RWPE2 (cell line): Measurements from ENCODE around the gene USP31.

Source experiments
- ATAC-seq: fragments of 200-7000 bp; cut with Tn5 transposase; 3 replicates; pipeline ENCODE4 v1.9.1; 2021; ENCODE audit warnings: low read depth
- DNase-seq: peaks from one replicate; pipeline ENCODE4 v3.0.0-alpha.2; 2020; ENCODE audit warnings: low spot score
- H3K27ac ChIP-seq: fragments of 450-650 bp; 2 replicates; pipeline ENCODE4 v1.5.1; 2017; ENCODE audit warnings: mild to moderate bottlenecking; ENCODE audit not compliant: poor library complexity, severe bottlenecking
- H3K27me3 ChIP-seq: fragments of 250-450 bp; sonication (Bioruptor Pico); 2 replicates; pipeline ENCODE4 v1.5.1; 2021; ENCODE audit warnings: mild to moderate bottlenecking, moderate library complexity; ENCODE audit not compliant: insufficient read depth, poor library complexity, severe bottlenecking
- H3K36me3 ChIP-seq: fragments of 250-450 bp; sonication (Bioruptor Pico); 2 replicates; pipeline ENCODE4 v1.5.1; 2020; ENCODE audit warnings: low read depth, mild to moderate bottlenecking, moderate library complexity
- H3K4me1 ChIP-seq: fragments of 250-450 bp; sonication (Bioruptor Pico); 2 replicates; pipeline ENCODE4 v1.5.1; 2021; ENCODE audit warnings: mild to moderate bottlenecking, moderate library complexity; ENCODE audit not compliant: insufficient read depth, poor library complexity, severe bottlenecking
- H3K4me3 ChIP-seq: fragments of 250-450 bp; sonication (Bioruptor Pico); 2 replicates; pipeline ENCODE4 v1.5.1; 2021; ENCODE audit warnings: mild to moderate bottlenecking, moderate library complexity; ENCODE audit not compliant: severe bottlenecking
- H3K9me3 ChIP-seq: fragments of 250-450 bp; sonication (Bioruptor Pico); 2 replicates; pipeline ENCODE4 v1.5.1; 2021; ENCODE audit warnings: mild to moderate bottlenecking, moderate library complexity; ENCODE audit not compliant: severe bottlenecking
- CTCF ChIP-seq: fragments of 450-650 bp; IDR thresholded peaks from one replicate; pipeline ENCODE4 v1.5.1; 2017; ENCODE audit warnings: mild to moderate bottlenecking, moderate library complexity; ENCODE audit not compliant: poor library complexity, severe bottlenecking

Gene USP31

GRCh38 chr16:23061669-23062068 is 87.6 kb downstream of the USP31 start:
- Histone ChIP-seq H3K36me3 (peaks cover 9% of the 10 kb centered on the region), H3K4me1 (no peaks in the 10 kb centered on the region), H3K27me3 (no peaks in the 10 kb centered on the region), H3K4me3 (no peak overlapping the region), H3K9me3 (no peaks in the 10 kb centered on the region), H3K27ac (no peak overlapping the region)
- DNase-seq: no peak
- peak; percentile 20; the same call in 2 of the 3 replicates for ATAC-seq
- no peak for TF ChIP-seq CTCF

GRCh38 chr16:23060458-23061320 is 88.6 kb downstream of the USP31 start:
- Histone ChIP-seq H3K4me3 (no peak overlapping the region), H3K9me3 (no peaks in the 10 kb centered on the region), H3K27me3 (no peaks in the 10 kb centered on the region), H3K27ac (no peak overlapping the region), H3K4me1 (no peaks in the 10 kb centered on the region), H3K36me3 (peaks cover 1% of the 10 kb centered on the region; the same call in 1 of the 2 replicates)
- ATAC-seq: peak; percentile 82
- DNase-seq: no peak
- peak; percentile 90 for TF ChIP-seq CTCF

- no peak overlapping the region for H3K4me3 ChIP-seq
- no peaks in the 10 kb centered on the region for H3K27me3 ChIP-seq
- H3K36me3 ChIP-seq: no peaks in the 10 kb centered on the region; the same call in 1 of the 2 replicates
- no peak overlapping the region for H3K27ac ChIP-seq
- ATAC-seq (no peak), DNase-seq (no peak)
- no peaks in the 10 kb centered on the region for H3K9me3 ChIP-seq
- TF ChIP-seq CTCF: no peak
- no peaks in the 10 kb centered on the region for H3K4me1 ChIP-seq
Measured at GRCh38 chr16:23059433-23059832, 89.8 kb downstream of the USP31 start.

- no peak for TF ChIP-seq CTCF
- no peak for ATAC-seq
Measured at GRCh38 chr16:23058576-23058975, 90.7 kb downstream of the USP31 start.

More at GRCh38 chr16:23058576-23058975, 90.7 kb downstream of the USP31 start:
- Histone ChIP-seq H3K27me3 (no peaks in the 10 kb centered on the region), H3K27ac (no peak overlapping the region), H3K4me3 (no peak overlapping the region), H3K9me3 (no peaks in the 10 kb centered on the region), H3K4me1 (no peaks in the 10 kb centered on the region), H3K36me3 (no peaks in the 10 kb centered on the region)
- DNase-seq: no peak
